Nephron progenitor cell (in vitro differentiated cells): ENCODE results near the gene TIMM44.

ENCODE experiments used
- DNase-seq: peaks from one replicate; pipeline ENCODE4 v3.0.0; 2021
- H3K27ac Mint-ChIP-seq: 2 replicates; pipeline ENCODE4 v1.8.0; 2021; ENCODE audit warnings: mild to moderate bottlenecking, moderate library complexity, mixed read lengths
- H3K27me3 Mint-ChIP-seq: 2 replicates; pipeline ENCODE4 v1.8.0; 2021; ENCODE audit warnings: mild to moderate bottlenecking, low read depth, mixed read lengths; ENCODE audit not compliant: poor library complexity
- H3K36me3 Mint-ChIP-seq: 2 replicates; pipeline ENCODE4 v1.8.0; 2021; ENCODE audit warnings: low read depth, mixed read lengths
- H3K4me1 Mint-ChIP-seq: 2 replicates; pipeline ENCODE4 v1.8.0; 2021; ENCODE audit warnings: mixed read lengths
- H3K4me3 Mint-ChIP-seq: 2 replicates; pipeline ENCODE4 v1.8.0; 2021; ENCODE audit warnings: mild to moderate bottlenecking, moderate library complexity, mixed read lengths
- H3K9me3 Mint-ChIP-seq: 2 replicates; pipeline ENCODE4 v1.8.0; 2021; ENCODE audit warnings: mild to moderate bottlenecking, moderate library complexity, mixed read lengths
- CTCF ChIP-seq: fragments of 200-600 bp; sonication (generic); IDR thresholded peaks from 2 replicates; pipeline ENCODE4 v1.5.0; 2021; ENCODE audit warnings: antibody characterized with exemption

Gene TIMM44

GRCh38 chr19:7915250-7916102 lies 28.0 kb downstream of the TIMM44 start:
- peaks cover 25% of the 10 kb centered on the region for H3K4me1 Mint-ChIP-seq
- H3K27me3 Mint-ChIP-seq: peaks cover 63% of the 10 kb centered on the region

GRCh38 chr19:7914598-7915045 lies 28.8 kb downstream of the TIMM44 start, which contains the start of gene TGFBR3L:
TGFBR3L (plus strand) TSS chr19:7914830.
- no peak for DNase-seq
- Mint-ChIP-seq H3K4me3 (peak within 1 kb of the TSS; percentile 63), H3K9me3 (no peaks in the 10 kb centered on the region), H3K36me3 (peaks cover 20% of the 10 kb centered on the region), H3K27ac (no peak within 1 kb of the TSS), H3K4me1 (peaks cover 20% of the 10 kb centered on the region), H3K27me3 (peaks cover 58% of the 10 kb centered on the region)
- TF ChIP-seq CTCF: no peak

More at GRCh38 chr19:7915250-7916102, 28.0 kb downstream of the TIMM44 start:
- no peak for DNase-seq
- no peaks in the 10 kb centered on the region for H3K9me3 Mint-ChIP-seq
- peaks cover 19% of the 10 kb centered on the region for H3K36me3 Mint-ChIP-seq
- TF ChIP-seq CTCF: no peak
- H3K27ac Mint-ChIP-seq: no peak overlapping the region
- peak overlapping the region; percentile 63 for H3K4me3 Mint-ChIP-seq

GRCh38 chr19:7914099-7914498 lies 29.4 kb downstream of the TIMM44 start:
- Mint-ChIP-seq H3K9me3 (no peaks in the 10 kb centered on the region), H3K4me1 (peaks cover 18% of the 10 kb centered on the region), H3K36me3 (peaks cover 20% of the 10 kb centered on the region), H3K4me3 (no peak overlapping the region), H3K27me3 (peaks cover 56% of the 10 kb centered on the region), H3K27ac (no peak overlapping the region)
- no peak for TF ChIP-seq CTCF
- no peak for DNase-seq

- no peak for TF ChIP-seq CTCF
- H3K4me3 Mint-ChIP-seq: no peak overlapping the region
- H3K36me3 Mint-ChIP-seq: peaks cover 20% of the 10 kb centered on the region
- no peaks in the 10 kb centered on the region for H3K9me3 Mint-ChIP-seq
- no peak overlapping the region for H3K27ac Mint-ChIP-seq
- peaks cover 52% of the 10 kb centered on the region for H3K27me3 Mint-ChIP-seq
- H3K4me1 Mint-ChIP-seq: peaks cover 18% of the 10 kb centered on the region
- DNase-seq: no peak
Observed at GRCh38 chr19:7913652-7914051, 29.8 kb downstream of the TIMM44 start.

GRCh38 chr19:7912697-7913564 lies 30.5 kb downstream of the TIMM44 start:
- DNase-seq: no peak
- H3K36me3 Mint-ChIP-seq: peaks cover 20% of the 10 kb centered on the region
- peaks cover 15% of the 10 kb centered on the region for H3K4me1 Mint-ChIP-seq
- peaks cover 44% of the 10 kb centered on the region for H3K27me3 Mint-ChIP-seq
- TF ChIP-seq CTCF: no peak
- no peaks in the 10 kb centered on the region for H3K9me3 Mint-ChIP-seq
- H3K4me3 Mint-ChIP-seq: no peak overlapping the region
- H3K27ac Mint-ChIP-seq: peak overlapping the region; percentile 61
